Measurements from ENCODE around the gene ZNF816. TPM values are rescaled to one million over a fixed set of nuclear protein-coding genes. Genes with fewer than 3 reads are reported as not detected.
"Not testable (repeated sequence)": the region's sequence is repeated elsewhere in the genome, so short reads cannot be mapped to it uniquely, and the experiment has no call there.

ZNF816 gene
- total RNA-seq, 4 donors from 2014 or later = 3.7 to 23.0 (median 13.5) TPM

DNA sequence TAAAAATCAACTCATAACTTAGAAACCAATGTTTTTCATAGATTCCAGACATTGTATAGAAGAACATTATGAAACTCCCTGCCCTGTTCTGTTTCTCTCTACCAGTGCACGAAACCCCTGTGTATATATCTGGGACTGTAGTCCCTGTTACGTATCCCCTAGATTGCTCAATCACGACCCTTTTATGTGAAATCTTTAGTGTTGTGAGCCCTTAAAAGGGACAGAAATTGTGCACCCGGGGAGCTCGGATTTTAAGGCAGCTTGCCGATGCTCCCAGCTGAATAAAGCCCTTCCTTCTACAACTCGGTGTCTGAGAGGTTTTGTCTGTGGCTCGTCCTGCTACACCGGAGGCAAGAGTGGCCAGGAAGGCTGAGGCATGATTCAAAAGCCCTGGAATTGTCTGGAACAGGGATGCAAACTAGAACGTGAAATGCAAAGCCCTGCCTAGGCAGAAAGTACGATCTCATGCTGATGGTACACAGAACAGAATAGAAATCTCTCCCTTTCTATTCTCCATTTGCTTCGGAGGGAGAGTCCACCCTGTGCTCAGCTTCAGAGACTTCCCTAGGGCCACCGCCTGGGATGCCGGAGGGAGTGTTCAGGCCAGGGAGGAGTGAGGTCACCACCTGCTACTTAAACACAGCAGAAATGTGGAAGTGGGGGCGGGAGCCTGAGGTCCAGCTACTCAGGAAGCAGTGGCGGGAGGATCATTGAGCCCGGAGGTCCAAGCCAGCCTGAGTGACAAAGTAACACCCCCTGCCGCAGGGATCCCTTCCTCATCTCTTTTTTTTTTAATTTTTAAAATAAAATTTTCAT, 38.7 kb downstream of the ZNF816 start:
- 42 to 53% methylated on average over 18 of the region's 18 CpGs for WGBS, 2 donors
- peak in 1 of 2 donors; percentile 9 for DNase-seq (ENCODE audit: low spot score in 2 of 2)
- TF ChIP-seq EP300 (IDR thresholded peaks at IDR 0.05) (no peak), POLR2A (IDR thresholded peaks at IDR 0.05) (no peak)
- TF ChIP-seq, protein P1, sequence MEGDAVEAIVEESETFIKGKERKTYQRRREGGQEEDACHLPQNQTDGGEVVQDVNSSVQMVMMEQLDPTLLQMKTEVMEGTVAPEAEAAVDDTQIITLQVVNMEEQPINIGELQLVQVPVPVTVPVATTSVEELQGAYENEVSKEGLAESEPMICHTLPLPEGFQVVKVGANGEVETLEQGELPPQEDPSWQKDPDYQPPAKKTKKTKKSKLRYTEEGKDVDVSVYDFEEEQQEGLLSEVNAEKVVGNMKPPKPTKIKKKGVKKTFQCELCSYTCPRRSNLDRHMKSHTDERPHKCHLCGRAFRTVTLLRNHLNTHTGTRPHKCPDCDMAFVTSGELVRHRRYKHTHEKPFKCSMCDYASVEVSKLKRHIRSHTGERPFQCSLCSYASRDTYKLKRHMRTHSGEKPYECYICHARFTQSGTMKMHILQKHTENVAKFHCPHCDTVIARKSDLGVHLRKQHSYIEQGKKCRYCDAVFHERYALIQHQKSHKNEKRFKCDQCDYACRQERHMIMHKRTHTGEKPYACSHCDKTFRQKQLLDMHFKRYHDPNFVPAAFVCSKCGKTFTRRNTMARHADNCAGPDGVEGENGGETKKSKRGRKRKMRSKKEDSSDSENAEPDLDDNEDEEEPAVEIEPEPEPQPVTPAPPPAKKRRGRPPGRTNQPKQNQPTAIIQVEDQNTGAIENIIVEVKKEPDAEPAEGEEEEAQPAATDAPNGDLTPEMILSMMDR (IDR thresholded peaks at IDR 0.05) = no peak

DNA sequence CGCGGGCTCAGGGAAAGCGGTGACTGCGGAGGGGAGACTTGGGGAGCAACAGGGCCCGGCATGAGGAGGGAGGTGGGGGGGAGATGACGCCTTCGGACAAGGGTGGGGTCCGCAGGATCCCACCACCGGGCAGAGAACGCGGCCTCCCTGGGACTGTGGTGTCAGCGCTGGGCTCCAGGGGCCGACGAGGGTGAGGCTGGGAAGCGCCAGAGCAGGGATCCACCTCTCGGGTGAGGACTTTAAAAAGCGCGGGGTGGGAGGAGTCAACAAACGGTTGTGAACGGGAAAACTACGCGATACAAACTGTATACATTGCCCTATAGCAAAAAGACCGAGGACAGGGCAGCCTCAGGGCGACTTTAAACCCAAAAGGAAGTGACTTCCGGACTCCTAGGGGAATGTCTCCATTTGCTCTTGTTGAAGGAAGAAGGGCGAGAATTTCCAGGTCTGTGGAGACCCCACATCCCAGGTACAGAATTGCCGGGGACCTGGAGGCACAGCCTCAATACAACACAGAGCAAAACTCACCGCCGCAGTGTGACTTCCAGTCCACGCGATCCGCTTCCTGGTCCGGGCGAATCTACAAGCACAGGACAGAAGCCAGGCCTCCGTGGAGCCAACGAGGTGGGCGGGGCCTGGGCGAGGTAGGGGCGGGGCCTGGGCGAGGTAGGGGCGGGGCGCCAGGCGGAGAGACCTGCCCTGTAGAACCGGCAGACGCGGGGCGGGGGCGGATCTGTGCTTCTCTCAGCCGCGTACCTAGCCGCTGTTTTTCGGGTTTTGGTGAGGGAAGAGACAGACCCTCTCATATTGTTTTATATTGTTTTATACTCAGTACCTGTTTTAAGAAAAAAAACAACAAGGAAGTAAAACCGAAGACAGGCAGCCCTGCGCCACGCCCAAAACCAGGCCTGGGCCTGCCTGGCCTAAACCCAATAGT, 39.6 kb downstream of the ZNF816 start, which contains the start of gene ZNF888:
ZNF888 (minus strand) TSS at position 588 of the 937 bp plus-strand sequence. CDS start 5,555 bp downstream, outside the sequence.
- Histone ChIP-seq H3K4me3 (peak within 1 kb of the TSS; percentile 52 to 75 (median 60)), H3K36me3 (peaks cover 0 to 13% (median 0%) of the 10 kb centered on the region in 3 donors), H3K4me1 (peaks cover 0 to 26% (median 4%) of the 10 kb centered on the region in 4 donors), H3K27ac (peak within 1 kb of the TSS; percentile 61 to 89 (median 82)), H3K9me3 (no peaks in the 10 kb centered on the region), H3K27me3 (no peaks in the 10 kb centered on the region)
- peak; percentile 77 to 82 for DNase-seq (ENCODE audit: low spot score in 2 of 2)
- 2 to 3% methylated on average over 49 to 55 of the region's 55 CpGs for WGBS, 2 donors
- peak in 1 of 2 donors; percentile 56 for TF ChIP-seq EP300 (IDR thresholded peaks at IDR 0.05)
- TF ChIP-seq POLR2A (IDR thresholded peaks at IDR 0.05) = peak in 1 of 2 donors; percentile 36
- TF ChIP-seq, protein P1 (IDR thresholded peaks at IDR 0.05) = no peak

More for the DNA sequence above, 38.7 kb downstream of the ZNF816 start:
- peaks cover 0 to 16% (median 0%) of the 10 kb centered on the region in 3 donors for H3K36me3 ChIP-seq
- H3K27ac ChIP-seq = peak overlapping the region in 3 of 4 donors; percentile 78 to 89 (median 85)
- H3K4me1 ChIP-seq = peaks cover 0 to 26% (median 4%) of the 10 kb centered on the region in 4 donors
- H3K27me3 ChIP-seq = no peaks in the 10 kb centered on the region
- peak overlapping the region; percentile 52 to 75 (median 60) for H3K4me3 ChIP-seq
- H3K9me3 ChIP-seq = no peaks in the 10 kb centered on the region

DNA sequence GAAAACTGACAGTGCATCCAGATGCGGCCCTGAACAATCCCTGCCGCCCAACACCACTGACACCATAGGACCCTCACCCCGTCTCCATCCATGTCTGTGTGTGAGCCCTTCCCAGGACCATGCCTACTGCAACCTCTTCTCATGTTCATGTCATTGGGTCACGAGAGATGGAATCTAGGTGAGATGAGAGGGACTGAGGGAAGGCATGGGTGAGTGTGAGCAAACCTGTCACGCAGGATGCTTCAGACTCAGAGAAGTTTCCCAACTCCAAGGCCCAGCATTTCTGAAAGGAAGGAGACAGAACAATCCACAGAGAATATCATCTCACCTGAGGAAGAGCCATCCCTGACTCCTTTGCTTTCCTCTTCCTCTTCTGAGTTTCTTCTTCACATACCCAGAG, 45.1 kb downstream of the ZNF816 start:
- peaks cover 0 to 12% (median 0%) of the 10 kb centered on the region in 4 donors for H3K4me1 ChIP-seq

DNA sequence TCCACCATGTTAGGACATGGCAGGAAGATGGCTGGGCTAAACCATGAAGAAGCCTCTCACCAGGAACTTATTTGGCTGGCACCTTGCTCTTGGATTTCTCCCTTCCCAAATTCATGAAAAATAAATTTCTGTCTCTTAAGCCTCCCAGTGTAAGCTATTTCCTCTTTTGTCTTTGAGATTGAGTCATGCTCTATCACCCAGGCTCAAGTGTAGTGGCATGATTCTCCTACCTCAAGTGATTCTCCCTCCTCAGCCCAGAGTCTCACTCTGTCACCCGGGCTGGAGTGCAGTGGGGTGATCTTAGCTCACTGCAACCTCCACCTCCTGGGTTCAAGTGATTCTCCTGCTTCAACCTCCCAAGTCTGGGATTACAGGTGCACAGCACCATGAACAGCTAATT, 52.0 kb downstream of the ZNF816 start:
- no peaks in the 10 kb centered on the region for H3K4me1 ChIP-seq
- H3K4me3 ChIP-seq = no peak overlapping the region
- peaks cover 0 to 100% (median 5%) of the 10 kb centered on the region in 3 donors for H3K36me3 ChIP-seq
- peaks cover 0 to 28% (median 2%) of the 10 kb centered on the region in 4 donors for H3K9me3 ChIP-seq
- TF ChIP-seq POLR2A (IDR thresholded peaks at IDR 0.05) (no peak), EP300 (IDR thresholded peaks at IDR 0.05) (no peak)
- TF ChIP-seq, protein P1 (IDR thresholded peaks at IDR 0.05) = no peak
- H3K27me3 ChIP-seq = no peaks in the 10 kb centered on the region
- 100% methylated on average over 1 of the region's 1 CpG for WGBS, 2 donors
- DNase-seq (ENCODE audit: low spot score in 2 of 2) = no peak
- no peak overlapping the region for H3K27ac ChIP-seq

More for the DNA sequence above, 45.1 kb downstream of the ZNF816 start:
- Histone ChIP-seq H3K27me3 (no peaks in the 10 kb centered on the region), H3K4me3 (no peak overlapping the region), H3K27ac (no peak overlapping the region), H3K36me3 (peaks cover 0 to 58% (median 0%) of the 10 kb centered on the region in 3 donors), H3K9me3 (no peaks in the 10 kb centered on the region)
- TF ChIP-seq POLR2A (IDR thresholded peaks at IDR 0.05) (no peak), EP300 (IDR thresholded peaks at IDR 0.05) (no peak)
- TF ChIP-seq, protein P1 (IDR thresholded peaks at IDR 0.05) = no peak
- DNase-seq (ENCODE audit: low spot score in 2 of 2) = no peak
- 92 to 94% methylated on average over 5 of the region's 5 CpGs for WGBS, 2 donors

DNA sequence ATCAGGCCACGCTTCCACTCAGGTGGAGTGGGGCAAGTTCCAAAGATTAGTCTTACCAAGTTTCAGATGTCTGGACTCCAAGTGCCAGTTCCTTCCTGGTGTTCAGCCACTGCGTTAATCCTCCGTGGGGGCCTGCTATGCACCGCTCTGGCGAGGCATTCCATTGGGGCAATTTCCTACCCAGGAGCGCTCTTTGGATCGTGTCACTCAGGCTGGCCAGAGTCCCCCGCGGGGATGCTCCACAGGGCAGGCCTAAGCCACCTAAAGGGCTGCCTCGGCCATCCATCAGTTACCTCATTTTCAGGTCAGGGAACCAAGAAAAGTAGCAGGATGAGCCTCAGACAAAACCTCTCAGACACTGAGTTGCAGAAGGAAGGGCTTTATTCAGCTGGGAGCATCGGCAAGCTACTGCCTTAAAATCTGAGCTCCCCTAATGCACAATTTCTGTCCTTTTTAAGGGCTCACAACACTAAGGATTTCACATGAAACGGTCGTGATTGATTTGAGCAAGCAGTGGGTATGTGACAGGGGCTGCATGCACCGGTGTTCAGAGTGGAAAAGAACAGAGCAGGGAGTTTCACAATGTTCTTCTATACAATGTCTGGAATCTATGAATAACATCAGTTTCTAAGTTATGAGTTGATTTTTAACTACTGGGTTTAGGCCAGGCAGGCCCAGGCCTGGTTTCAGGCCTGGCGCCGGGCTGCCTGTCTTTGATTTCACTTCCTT, 58.5 kb downstream of the ZNF816 start:
- WGBS, 2 donors = 78 to 91% methylated on average over 16 of the region's 16 CpGs
- H3K4me1 ChIP-seq; DNase-seq (ENCODE audit: low spot score in 2 of 2); H3K4me3 ChIP-seq; H3K27me3 ChIP-seq; H3K27ac ChIP-seq: not testable (repeated sequence)
- H3K9me3 ChIP-seq = peaks cover 0 to 19% (median 2%) of the 10 kb centered on the region in 4 donors
- H3K36me3 ChIP-seq = peaks cover 0 to 35% (median 5%) of the 10 kb centered on the region in 3 donors
